Measurements from ENCODE around the gene SAP30BP. TPM values are rescaled to one million over a fixed set of nuclear protein-coding genes. Genes with fewer than 3 reads are reported as not detected.
A peak's percentile ranks its signal among the peaks of the same experiment; 100 is the strongest.

Gene SAP30BP
- total and polyA plus RNA-seq, 2 of the 13 experiments (the other 11 are each of a cell fraction or from before 2014, with no cell fraction given) = 67.7 to 99.4 TPM

DNA sequence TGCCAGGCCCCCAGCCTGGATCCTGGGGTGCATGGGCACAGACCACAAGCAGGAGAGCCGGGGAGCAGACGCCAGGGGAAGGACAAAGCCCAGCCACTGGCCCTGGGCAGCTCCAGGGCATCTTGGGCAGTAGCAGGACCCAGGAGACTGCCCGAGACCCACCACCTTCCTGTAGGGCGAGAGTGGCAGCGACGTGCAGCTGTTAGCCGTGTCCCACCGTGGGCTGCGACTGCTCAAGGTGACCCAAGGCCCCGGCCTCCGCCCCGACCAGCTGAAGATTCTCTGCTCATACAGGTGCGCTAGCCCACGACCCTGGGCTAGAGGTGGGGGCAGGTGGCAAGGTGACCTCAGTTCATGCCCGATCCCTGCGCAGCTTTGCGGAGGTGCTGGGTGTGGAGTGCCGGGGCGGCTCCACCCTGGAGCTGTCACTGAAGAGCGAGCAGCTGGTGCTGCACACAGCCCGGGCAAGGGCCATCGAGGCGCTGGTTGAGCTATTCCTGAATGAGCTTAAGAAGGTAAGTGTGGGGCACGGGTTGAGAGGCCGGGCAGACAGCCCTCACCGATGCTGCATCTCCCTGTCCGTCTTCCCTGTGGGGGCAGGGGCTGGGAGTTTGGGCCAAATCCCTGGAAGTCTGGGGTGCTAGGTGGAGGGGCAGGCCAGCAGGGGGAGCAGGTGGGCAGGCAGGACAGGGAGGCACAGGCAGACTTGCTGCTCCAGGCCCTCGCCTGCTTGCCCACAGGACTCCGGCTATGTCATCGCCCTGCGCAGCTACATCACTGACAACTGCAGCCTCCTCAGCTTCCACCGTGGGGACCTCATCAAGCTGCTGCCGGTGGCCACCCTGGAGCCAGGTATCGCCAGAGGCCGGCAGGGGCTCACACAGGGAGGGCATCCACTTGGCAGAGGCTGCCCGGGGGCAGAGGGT lies 47.4 kb upstream of the SAP30BP start:
- H3K4me1 ChIP-seq (ENCODE audit: insufficient read depth, low read length) = peaks cover 12% of the 10 kb centered on the region
- no peaks in the 10 kb centered on the region; the same call in 1 of the 2 replicates for H4K20me1 ChIP-seq (ENCODE audit: insufficient read depth, low read length)
- in situ Hi-C loops (cut with HindIII; ENCODE audit: extremely low pct_ligation_motif_present, low pct_unique_long_range_greater_than_20kb) (loop anchor here (10.0 kb wide), 1 partner anchor 135 kb away; no protein-coding TSS in a partner anchor), intact Hi-C loops (cut with micrococcal nuclease; ENCODE audit: unreplicated experiment) (no loop called here)
- ATAC-seq = peak; percentile 66
- peak; percentile 39 for DNase-seq (ENCODE audit: low spot score)
- no TSS peak for BruUV-seq (replicated peaks)
- 81% methylated on average over 23 of the region's 36 CpGs for WGBS (ENCODE audit: low lambda C conversion rate)
- no peak overlapping the region for H3K4me2 ChIP-seq (ENCODE audit: low read depth, low read length)
- no peak overlapping the region for H2AFZ ChIP-seq (ENCODE audit: low read length)
- no peak overlapping the region for H3K9ac ChIP-seq (ENCODE audit: insufficient read depth, low read depth, low read length)
- no peaks in the 10 kb centered on the region for H3K79me2 ChIP-seq (ENCODE audit: insufficient read depth, low read length)
- peak; percentile 50 for FAIRE-seq
- no peaks in the 10 kb centered on the region for H3K36me3 ChIP-seq (replicated peaks in 1 of 2; ENCODE audit: control insufficient read depth in 1 of 2, insufficient read depth in 2 of 2, low read length in 2 of 2)
- no peaks in the 10 kb centered on the region for H3K27me3 ChIP-seq (ENCODE audit: control insufficient read depth in 1 of 2, insufficient read depth in 2 of 2, low read length in 2 of 2)
- H3K27ac ChIP-seq (ENCODE audit: extremely low read length, insufficient read depth, low read length) = no peak overlapping the region
- H3K4me3 ChIP-seq (replicated peaks in 1 of 3; ENCODE audit: insufficient read depth in 1 of 3, low read depth in 2 of 3, low read length in 3 of 3) = no peak overlapping the region
- ChIA-PET CTCF (ENCODE audit: low intra/inter-chr PET ratio, low total read pairs) (interaction anchor here (1.1 to 1.5 kb wide), 2 partner anchors 18 to 34 kb away, joined by 4 to 5 read pairs; no protein-coding TSS in a partner anchor), POLR2A (interaction anchor here (0.6 to 2.0 kb wide), 3 partner anchors 10 to 26 kb away, joined by 3 to 12 read pairs (median 4); a partner anchor contains a TSS)
- no peaks in the 10 kb centered on the region for H3K9me3 ChIP-seq (ENCODE audit: low read length)
- TF ChIP-seq, protein P1, sequence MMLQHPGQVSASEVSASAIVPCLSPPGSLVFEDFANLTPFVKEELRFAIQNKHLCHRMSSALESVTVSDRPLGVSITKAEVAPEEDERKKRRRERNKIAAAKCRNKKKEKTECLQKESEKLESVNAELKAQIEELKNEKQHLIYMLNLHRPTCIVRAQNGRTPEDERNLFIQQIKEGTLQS (CRISPR knock-in tag; IDR thresholded peaks at IDR 0.05) = no peak
- no peak for TF ChIP-seq ZNF329 (CRISPR knock-in tag; IDR thresholded peaks at IDR 0.05; ENCODE audit: low read depth)
- TF ChIP-seq PCBP1 (IDR thresholded peaks at IDR 0.05; ENCODE audit: borderline replicate concordance, low read depth, low read length) = 0 out of 2 replicates have a peak, but pooled peaks have one; percentile 64
- no peak for TF ChIP-seq PLRG1 (conservative IDR thresholded peaks at IDR 0.05)
- no peak for TF ChIP-seq ZNF484 (CRISPR knock-in tag; IDR thresholded peaks at IDR 0.05; ENCODE audit: borderline replicate concordance, low read depth)
- no peak for TF ChIP-seq ZNF749 (CRISPR knock-in tag; IDR thresholded peaks at IDR 0.05; ENCODE audit: borderline replicate concordance)
- TF ChIP-seq TBP (CRISPR knock-in tag; IDR thresholded peaks at IDR 0.05) = no peak
- no peak for TF ChIP-seq AHR (CRISPR knock-in tag; IDR thresholded peaks at IDR 0.05)
- TF ChIP-seq XRCC5 (optimal IDR thresholded peaks at IDR 0.05; ENCODE audit: low read length) = peak; percentile 88
- no peak for TF ChIP-seq ZNF737 (CRISPR knock-in tag; IDR thresholded peaks at IDR 0.05; ENCODE audit: borderline replicate concordance)
- TF ChIP-seq TSC22D2 (CRISPR knock-in tag; IDR thresholded peaks at IDR 0.05; ENCODE audit: borderline replicate concordance) = no peak
- 0 out of 2 replicates have a peak, but pooled peaks have one; percentile 57 for TF ChIP-seq HNRNPL (IDR thresholded peaks at IDR 0.05; ENCODE audit: low read depth, low read length)
- TF ChIP-seq ATF7 (IDR thresholded peaks at IDR 0.05) = no peak
- peak; percentile 16; the same call in 1 of the 2 replicates for TF ChIP-seq ATF7 (CRISPR knock-in tag; IDR thresholded peaks at IDR 0.05)
- TF ChIP-seq, protein P2, sequence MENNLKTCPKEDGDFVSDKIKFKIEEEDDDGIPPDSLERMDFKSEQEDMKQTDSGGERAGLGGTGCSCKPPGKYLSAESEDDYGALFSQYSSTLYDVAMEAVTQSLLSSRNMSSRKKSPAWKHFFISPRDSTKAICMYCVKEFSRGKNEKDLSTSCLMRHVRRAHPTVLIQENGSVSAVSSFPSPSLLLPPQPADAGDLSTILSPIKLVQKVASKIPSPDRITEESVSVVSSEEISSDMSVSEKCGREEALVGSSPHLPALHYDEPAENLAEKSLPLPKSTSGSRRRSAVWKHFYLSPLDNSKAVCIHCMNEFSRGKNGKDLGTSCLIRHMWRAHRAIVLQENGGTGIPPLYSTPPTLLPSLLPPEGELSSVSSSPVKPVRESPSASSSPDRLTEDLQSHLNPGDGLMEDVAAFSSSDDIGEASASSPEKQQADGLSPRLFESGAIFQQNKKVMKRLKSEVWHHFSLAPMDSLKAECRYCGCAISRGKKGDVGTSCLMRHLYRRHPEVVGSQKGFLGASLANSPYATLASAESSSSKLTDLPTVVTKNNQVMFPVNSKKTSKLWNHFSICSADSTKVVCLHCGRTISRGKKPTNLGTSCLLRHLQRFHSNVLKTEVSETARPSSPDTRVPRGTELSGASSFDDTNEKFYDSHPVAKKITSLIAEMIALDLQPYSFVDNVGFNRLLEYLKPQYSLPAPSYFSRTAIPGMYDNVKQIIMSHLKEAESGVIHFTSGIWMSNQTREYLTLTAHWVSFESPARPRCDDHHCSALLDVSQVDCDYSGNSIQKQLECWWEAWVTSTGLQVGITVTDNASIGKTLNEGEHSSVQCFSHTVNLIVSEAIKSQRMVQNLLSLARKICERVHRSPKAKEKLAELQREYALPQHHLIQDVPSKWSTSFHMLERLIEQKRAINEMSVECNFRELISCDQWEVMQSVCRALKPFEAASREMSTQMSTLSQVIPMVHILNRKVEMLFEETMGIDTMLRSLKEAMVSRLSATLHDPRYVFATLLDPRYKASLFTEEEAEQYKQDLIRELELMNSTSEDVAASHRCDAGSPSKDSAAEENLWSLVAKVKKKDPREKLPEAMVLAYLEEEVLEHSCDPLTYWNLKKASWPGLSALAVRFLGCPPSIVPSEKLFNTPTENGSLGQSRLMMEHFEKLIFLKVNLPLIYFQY (CRISPR knock-in tag; IDR thresholded peaks at IDR 0.05; ENCODE audit: borderline replicate concordance) = no peak
- no peak for TF ChIP-seq ZFP90 (CRISPR knock-in tag; IDR thresholded peaks at IDR 0.05; ENCODE audit: borderline replicate concordance)
- no peak for TF ChIP-seq ZNF136 (CRISPR knock-in tag; IDR thresholded peaks at IDR 0.05; ENCODE audit: low read depth)
